AG09319 (cell line): Measurements from ENCODE around the gene ALOX15B.

ENCODE experiments used
- DNase-seq: peaks from one replicate; pipeline ENCODE4 v3.0.0-alpha.2; 2010; ENCODE audit warnings: low read depth; ENCODE audit errors: extremely low read depth
- TF ChIP-seq, protein P1 (sequence below): IDR thresholded peaks from 2 replicates; pipeline ENCODE4 v1.5.1; 2011; ENCODE audit warnings: low read depth, mild to moderate bottlenecking, inconsistent platforms, low read length, moderate library complexity

Gene ALOX15B

DNA sequence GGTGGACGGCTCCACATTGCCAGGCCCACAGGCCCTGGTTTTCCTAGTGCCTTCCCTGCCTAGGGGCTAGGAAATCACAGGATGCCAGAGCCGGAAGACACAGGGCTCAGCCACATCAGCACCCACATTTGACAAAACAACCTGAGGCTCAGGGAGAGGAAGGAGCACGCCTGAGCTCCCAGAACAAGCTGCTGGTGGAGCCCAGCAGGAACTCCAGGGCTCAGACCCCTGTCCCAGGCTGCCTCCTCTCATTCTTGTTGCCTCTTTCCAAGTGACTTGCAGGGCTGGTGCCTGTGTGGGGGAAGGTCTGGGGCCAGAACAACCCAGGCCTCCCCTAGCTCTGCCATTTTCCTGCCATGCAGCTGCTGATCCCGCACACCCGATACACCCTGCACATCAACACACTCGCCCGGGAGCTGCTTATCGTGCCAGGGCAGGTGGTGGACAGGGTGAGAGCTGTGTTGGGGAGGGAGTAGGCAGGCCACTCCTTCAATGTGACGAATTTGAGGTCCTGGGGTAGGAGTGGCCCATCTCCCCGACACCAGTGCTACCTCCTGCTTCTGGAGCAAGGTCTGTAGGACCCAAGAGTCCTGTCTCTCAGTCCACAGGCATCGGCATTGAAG is 7.6 kb downstream of the ALOX15B start:
- DNase-seq, result no peak
- TF ChIP-seq, protein P1, sequence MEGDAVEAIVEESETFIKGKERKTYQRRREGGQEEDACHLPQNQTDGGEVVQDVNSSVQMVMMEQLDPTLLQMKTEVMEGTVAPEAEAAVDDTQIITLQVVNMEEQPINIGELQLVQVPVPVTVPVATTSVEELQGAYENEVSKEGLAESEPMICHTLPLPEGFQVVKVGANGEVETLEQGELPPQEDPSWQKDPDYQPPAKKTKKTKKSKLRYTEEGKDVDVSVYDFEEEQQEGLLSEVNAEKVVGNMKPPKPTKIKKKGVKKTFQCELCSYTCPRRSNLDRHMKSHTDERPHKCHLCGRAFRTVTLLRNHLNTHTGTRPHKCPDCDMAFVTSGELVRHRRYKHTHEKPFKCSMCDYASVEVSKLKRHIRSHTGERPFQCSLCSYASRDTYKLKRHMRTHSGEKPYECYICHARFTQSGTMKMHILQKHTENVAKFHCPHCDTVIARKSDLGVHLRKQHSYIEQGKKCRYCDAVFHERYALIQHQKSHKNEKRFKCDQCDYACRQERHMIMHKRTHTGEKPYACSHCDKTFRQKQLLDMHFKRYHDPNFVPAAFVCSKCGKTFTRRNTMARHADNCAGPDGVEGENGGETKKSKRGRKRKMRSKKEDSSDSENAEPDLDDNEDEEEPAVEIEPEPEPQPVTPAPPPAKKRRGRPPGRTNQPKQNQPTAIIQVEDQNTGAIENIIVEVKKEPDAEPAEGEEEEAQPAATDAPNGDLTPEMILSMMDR, result no peak

DNA sequence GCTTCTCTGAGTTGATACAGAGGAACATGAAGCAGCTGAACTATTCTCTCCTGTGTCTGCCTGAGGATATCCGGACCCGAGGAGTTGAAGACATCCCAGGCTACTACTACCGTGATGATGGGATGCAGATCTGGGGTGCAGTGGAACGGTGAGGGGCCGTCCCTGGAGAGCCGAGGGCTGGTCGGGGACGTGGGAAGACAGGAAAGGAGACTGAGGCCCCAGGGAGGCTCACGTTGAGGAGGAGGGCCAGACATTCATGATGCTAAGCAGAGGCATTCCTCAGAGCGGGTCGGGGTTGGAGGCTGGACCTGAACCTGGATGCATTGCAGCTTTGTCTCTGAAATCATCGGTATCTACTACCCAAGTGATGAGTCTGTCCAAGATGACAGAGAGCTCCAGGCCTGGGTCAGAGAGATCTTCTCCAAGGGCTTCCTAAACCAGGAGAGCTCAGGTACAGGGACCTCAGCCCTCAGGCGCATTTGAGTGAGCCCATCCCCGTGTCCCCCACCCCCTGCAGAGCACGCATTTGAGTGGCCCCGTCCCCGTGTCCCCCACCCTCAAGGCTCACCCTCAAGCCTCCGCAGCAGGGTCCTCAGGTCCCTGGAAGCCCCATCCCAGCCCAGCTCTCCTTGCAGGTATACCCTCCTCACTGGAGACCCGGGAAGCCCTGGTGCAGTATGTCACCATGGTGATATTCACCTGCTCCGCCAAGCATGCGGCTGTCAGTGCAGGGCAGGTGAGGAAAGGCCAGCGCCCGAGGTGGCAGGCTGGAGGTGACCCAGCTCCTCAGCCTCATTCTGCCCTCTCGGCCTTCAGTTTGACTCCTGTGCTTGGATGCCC is 8.3 kb downstream of the ALOX15B start:
- DNase-seq, result no peak
- TF ChIP-seq, protein P1, result no peak

DNA sequence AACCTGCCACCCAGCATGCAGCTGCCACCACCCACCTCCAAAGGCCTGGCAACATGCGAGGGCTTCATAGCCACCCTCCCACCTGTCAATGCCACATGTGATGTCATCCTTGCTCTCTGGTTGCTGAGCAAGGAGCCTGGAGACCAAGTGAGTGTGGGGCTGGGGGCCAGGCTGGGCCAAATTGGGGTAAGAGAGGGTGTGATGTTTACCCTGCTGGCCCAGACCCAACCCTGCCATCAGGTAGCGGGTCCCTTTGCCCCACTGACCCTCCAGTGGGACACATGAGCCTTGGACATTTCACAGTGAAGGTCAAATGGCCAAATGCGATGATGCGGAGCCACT is 8.9 kb downstream of the ALOX15B start:
- no peak for DNase-seq
- TF ChIP-seq, protein P1, result no peak

DNA sequence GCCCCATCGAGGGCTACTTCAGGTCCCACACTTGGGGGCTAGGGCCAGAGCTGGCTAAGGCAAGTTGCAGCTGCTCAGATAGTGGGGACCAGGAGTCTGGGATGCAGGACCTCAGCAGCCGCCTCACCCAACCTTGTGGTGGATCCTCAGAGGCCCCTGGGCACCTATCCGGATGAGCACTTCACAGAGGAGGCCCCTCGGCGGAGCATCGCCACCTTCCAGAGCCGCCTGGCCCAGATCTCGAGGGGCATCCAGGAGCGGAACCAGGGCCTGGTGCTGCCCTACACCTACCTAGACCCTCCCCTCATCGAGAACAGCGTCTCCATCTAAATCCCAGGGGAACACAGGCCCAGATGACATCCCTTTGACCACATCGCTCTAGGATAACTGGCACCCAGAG is 9.4 kb downstream of the ALOX15B start:
- TF ChIP-seq, protein P1, result no peak
- no peak for DNase-seq

DNA sequence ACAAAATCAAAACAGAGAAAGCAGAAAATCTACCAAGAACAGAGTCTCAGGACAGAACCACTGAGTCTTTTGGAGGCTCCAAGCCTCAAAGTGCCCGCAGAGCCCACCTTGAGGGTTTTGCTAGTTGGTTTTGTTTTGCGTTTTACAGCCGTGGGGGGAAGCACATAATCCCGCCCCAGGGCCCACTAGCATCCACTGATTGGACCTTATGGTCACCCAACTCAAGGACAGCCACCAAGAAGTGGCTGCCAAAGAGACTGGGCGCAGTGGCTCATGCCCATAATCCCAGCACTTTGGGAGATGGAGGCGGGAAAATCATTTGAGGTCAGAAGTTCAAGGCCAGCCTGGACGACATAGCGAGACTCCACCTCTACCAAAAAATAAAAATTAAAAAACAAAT is 9.9 kb downstream of the ALOX15B start:
- TF ChIP-seq, protein P1, result no peak
- no peak for DNase-seq

DNA sequence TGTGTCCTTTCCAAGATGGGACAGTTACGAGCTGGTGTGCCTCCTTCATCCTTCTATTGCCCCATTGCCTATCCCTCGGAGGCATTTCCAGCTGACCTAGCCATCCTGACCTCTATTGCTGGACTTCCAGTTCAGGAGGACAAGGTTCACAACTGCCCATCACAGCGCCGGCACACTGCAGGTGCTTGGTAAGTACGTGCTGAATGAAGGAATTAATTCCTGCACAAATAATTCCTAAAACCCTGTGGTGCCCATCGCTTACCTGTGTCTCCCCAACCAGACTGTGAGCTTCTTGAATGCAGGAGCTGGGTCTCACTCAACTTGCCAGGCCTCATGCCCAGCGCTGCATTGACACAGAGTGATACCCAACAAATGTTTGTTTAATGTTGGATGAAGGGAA is 13.0 kb downstream of the ALOX15B start:
- DNase-seq, result no peak
- TF ChIP-seq, protein P1, result no peak
